ENCODE data around the gene ATP6AP1.

ATP6AP1 gene

DNA sequence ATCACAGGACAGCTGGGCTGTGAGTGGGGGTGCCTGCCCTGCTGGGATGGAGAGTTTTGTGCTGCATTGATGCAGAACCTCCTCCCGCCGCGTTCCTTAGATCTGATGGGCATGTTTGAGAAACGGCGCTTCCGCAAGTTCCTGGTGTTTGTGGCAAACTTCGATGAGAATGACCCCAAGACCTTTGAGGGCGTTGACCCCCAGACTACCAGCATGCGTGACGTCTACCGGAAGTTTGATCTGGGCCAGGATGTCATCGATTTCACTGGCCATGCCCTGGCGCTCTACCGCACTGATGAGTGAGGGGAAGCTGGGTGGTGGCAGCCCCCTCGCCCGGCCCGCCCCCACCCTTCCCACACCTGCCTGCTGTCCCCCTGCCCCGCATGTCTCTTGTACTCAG is 11.4 kb downstream of the ATP6AP1 start:
- H3K4me1 ChIP-seq (ENCODE audit: insufficient read depth, poor library complexity, severe bottlenecking) = no peaks in the 10 kb centered on the region
- H3K36me3 ChIP-seq (ENCODE audit: low read depth) = peaks cover 27% of the 10 kb centered on the region
- no peaks in the 10 kb centered on the region for H3K9me3 ChIP-seq (ENCODE audit: severe bottlenecking)
- H3K4me3 ChIP-seq (ENCODE audit: severe bottlenecking) = no peak overlapping the region
- ATAC-seq (ENCODE audit: low read depth) = no peak
- DNase-seq (ENCODE audit: low spot score) = no peak
- H3K27ac ChIP-seq (ENCODE audit: poor library complexity, severe bottlenecking) = no peak overlapping the region
- H3K27me3 ChIP-seq (ENCODE audit: insufficient read depth, poor library complexity, severe bottlenecking) = no peaks in the 10 kb centered on the region
- TF ChIP-seq, protein P1, sequence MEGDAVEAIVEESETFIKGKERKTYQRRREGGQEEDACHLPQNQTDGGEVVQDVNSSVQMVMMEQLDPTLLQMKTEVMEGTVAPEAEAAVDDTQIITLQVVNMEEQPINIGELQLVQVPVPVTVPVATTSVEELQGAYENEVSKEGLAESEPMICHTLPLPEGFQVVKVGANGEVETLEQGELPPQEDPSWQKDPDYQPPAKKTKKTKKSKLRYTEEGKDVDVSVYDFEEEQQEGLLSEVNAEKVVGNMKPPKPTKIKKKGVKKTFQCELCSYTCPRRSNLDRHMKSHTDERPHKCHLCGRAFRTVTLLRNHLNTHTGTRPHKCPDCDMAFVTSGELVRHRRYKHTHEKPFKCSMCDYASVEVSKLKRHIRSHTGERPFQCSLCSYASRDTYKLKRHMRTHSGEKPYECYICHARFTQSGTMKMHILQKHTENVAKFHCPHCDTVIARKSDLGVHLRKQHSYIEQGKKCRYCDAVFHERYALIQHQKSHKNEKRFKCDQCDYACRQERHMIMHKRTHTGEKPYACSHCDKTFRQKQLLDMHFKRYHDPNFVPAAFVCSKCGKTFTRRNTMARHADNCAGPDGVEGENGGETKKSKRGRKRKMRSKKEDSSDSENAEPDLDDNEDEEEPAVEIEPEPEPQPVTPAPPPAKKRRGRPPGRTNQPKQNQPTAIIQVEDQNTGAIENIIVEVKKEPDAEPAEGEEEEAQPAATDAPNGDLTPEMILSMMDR (IDR thresholded peaks at IDR 0.05; ENCODE audit: poor library complexity, severe bottlenecking) = no peak

DNA sequence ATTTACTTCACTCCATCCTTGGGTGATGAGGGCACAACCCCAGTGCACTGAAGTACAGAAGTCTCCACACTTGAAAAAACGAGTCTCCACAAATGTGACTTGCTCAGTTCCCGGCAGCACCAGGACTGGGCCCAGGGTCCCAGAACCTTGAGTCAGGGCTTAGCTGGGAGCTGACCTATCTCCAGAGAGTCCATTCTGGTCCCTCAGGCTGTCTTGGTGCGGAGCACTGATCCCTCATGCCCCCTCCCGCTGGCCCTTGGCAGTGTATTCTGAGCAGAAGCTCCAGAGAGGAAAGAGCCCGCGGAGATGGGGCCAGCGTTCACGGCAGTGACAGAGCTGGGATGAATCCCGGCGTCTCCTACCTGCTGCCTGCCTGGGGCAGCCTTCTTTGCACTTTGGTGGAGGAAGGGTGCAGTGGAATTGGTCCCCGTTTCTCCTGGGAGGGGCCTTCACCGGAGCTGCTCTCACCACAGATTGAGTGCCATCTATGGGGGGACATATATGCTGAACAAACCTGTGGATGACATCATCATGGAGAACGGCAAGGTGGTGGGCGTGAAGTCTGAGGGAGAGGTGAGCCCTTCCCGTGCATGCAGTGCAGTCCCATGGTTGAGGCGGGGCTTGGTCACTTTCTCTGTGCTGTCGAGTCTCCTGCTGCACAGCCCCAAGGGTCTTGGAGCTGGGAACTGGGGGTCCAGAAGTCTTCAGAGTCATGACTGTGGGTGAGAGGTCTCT is 12.3 kb downstream of the ATP6AP1 start:
- Histone ChIP-seq H3K4me3 (ENCODE audit: severe bottlenecking) (no peak overlapping the region), H3K4me1 (ENCODE audit: insufficient read depth, poor library complexity, severe bottlenecking) (no peaks in the 10 kb centered on the region), H3K36me3 (ENCODE audit: low read depth) (peaks cover 27% of the 10 kb centered on the region), H3K27me3 (ENCODE audit: insufficient read depth, poor library complexity, severe bottlenecking) (no peaks in the 10 kb centered on the region), H3K9me3 (ENCODE audit: severe bottlenecking) (no peaks in the 10 kb centered on the region), H3K27ac (ENCODE audit: poor library complexity, severe bottlenecking) (no peak overlapping the region)
- ATAC-seq (ENCODE audit: low read depth) = no peak
- DNase-seq (ENCODE audit: low spot score) = no peak
- TF ChIP-seq, protein P1 (IDR thresholded peaks at IDR 0.05; ENCODE audit: poor library complexity, severe bottlenecking) = no peak

DNA sequence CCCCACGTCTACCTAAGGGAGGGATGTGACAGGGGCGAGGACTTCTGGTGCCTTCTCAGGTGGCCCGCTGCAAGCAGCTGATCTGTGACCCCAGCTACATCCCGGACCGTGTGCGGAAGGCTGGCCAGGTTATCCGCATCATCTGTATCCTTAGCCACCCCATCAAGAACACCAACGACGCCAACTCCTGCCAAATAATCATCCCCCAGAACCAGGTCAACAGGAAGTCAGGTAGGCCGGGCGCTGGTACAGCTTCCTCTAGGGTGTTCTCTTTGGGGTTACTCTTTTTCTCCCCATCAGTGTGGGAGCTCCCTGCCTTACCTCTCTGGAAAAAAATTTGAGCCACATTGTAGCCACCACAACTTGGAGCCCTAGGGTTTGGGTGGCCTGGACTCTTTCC is 13.1 kb downstream of the ATP6AP1 start:
- no peaks in the 10 kb centered on the region for H3K4me1 ChIP-seq (ENCODE audit: insufficient read depth, poor library complexity, severe bottlenecking)
- ATAC-seq (ENCODE audit: low read depth) (no peak), DNase-seq (ENCODE audit: low spot score) (no peak)
- peak overlapping the region; percentile 55 for H3K27ac ChIP-seq (ENCODE audit: poor library complexity, severe bottlenecking)
- no peaks in the 10 kb centered on the region for H3K27me3 ChIP-seq (ENCODE audit: insufficient read depth, poor library complexity, severe bottlenecking)
- H3K4me3 ChIP-seq (ENCODE audit: severe bottlenecking) = no peak overlapping the region
- H3K36me3 ChIP-seq (ENCODE audit: low read depth) = peaks cover 27% of the 10 kb centered on the region
- TF ChIP-seq, protein P1 (IDR thresholded peaks at IDR 0.05; ENCODE audit: poor library complexity, severe bottlenecking) = no peak
- H3K9me3 ChIP-seq (ENCODE audit: severe bottlenecking) = no peaks in the 10 kb centered on the region

DNA sequence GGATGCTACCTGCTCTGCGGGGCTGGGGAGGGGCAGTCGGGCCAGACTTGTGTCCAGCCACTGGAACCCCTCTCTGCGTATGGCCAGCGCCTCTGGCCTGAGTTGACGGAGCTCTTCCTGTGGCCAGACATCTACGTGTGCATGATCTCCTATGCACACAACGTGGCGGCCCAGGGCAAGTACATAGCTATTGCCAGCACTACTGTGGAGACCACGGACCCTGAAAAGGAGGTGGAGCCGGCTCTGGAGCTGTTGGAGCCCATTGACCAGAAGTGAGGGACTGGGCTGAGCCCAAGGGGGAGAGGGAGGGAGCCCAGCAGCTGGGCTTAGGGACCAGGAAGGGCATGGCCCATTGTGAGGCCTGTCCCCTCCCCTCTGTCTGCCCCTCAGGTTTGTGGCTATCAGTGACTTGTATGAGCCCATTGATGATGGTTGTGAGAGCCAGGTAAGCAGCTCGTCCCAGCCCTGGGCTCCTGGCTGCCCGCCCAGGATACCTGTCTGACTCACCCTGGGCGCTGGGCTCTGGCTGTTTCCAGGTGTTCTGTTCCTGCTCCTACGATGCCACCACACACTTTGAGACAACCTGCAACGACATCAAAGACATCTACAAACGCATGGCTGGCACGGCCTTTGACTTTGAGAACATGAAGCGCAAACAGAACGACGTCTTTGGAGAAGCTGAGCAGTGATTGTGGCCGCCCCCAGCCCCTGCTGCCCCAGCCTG is 13.7 kb downstream of the ATP6AP1 start:
- DNase-seq (ENCODE audit: low spot score) (no peak), ATAC-seq (ENCODE audit: low read depth) (peak; percentile 80)
- H3K27me3 ChIP-seq (ENCODE audit: insufficient read depth, poor library complexity, severe bottlenecking) = no peaks in the 10 kb centered on the region
- TF ChIP-seq, protein P1 (IDR thresholded peaks at IDR 0.05; ENCODE audit: poor library complexity, severe bottlenecking) = no peak
- no peak overlapping the region for H3K4me3 ChIP-seq (ENCODE audit: severe bottlenecking)
- H3K9me3 ChIP-seq (ENCODE audit: severe bottlenecking) = no peaks in the 10 kb centered on the region
- no peaks in the 10 kb centered on the region for H3K4me1 ChIP-seq (ENCODE audit: insufficient read depth, poor library complexity, severe bottlenecking)
- peaks cover 27% of the 10 kb centered on the region for H3K36me3 ChIP-seq (ENCODE audit: low read depth)
- peak overlapping the region; percentile 55 for H3K27ac ChIP-seq (ENCODE audit: poor library complexity, severe bottlenecking)

Measured in RWPE2 (cell line).